ENCODE data around the gene PRTG. TPM values are rescaled to one million over a fixed set of nuclear protein-coding genes. Genes with fewer than 3 reads are reported as not detected.
"Not testable (repeated sequence)": the region's sequence is repeated elsewhere in the genome, so short reads cannot be mapped to it uniquely, and the experiment has no call there.

PRTG gene
- total RNA-seq, 2 experiments from 2014 or later, result not detected

GRCh38 chr15:55707518-55707917, 35.4 kb downstream of the PRTG start:
- CTCF ChIA-PET, result no interaction called here
- no peak for ATAC-seq
- H3K27ac Mint-ChIP-seq, result no peak overlapping the region
- DNase-seq, result no peak
- H3K4me1 Mint-ChIP-seq, result peaks cover 8% of the 10 kb centered on the region
- H3K9me3 Mint-ChIP-seq (ENCODE audit: low read depth), result no peaks in the 10 kb centered on the region
- no peak overlapping the region for H3K4me3 Mint-ChIP-seq
- peaks cover 12% of the 10 kb centered on the region for H3K27me3 Mint-ChIP-seq
- no peaks in the 10 kb centered on the region for H3K36me3 Mint-ChIP-seq

GRCh38 chr15:55703873-55704301, 39.1 kb downstream of the PRTG start:
- no peak for DNase-seq
- ATAC-seq, result no peak
- no peaks in the 10 kb centered on the region for H3K36me3 Mint-ChIP-seq
- no peaks in the 10 kb centered on the region for H3K9me3 Mint-ChIP-seq (ENCODE audit: low read depth)
- H3K27me3 Mint-ChIP-seq, result peaks cover 6% of the 10 kb centered on the region
- no peak overlapping the region for H3K4me3 Mint-ChIP-seq
- peaks cover 9% of the 10 kb centered on the region for H3K4me1 Mint-ChIP-seq
- no peak overlapping the region for H3K27ac Mint-ChIP-seq
- CTCF ChIA-PET, result interaction anchor here (1.1 kb wide), 1 partner anchor 142 kb away, joined by 3 read pairs; no protein-coding TSS in a partner anchor

- DNase-seq (no peak), ATAC-seq (no peak)
- Mint-ChIP-seq H3K4me3 (no peak overlapping the region), H3K27ac (no peak overlapping the region), H3K27me3 (peaks cover 6% of the 10 kb centered on the region), H3K9me3 (ENCODE audit: low read depth) (no peaks in the 10 kb centered on the region), H3K4me1 (peaks cover 9% of the 10 kb centered on the region), H3K36me3 (no peaks in the 10 kb centered on the region)
- CTCF ChIA-PET, result no interaction called here
Observed at GRCh38 chr15:55700876-55701275, 42.1 kb downstream of the PRTG start.

- no peak for ATAC-seq
- H3K9me3 Mint-ChIP-seq (ENCODE audit: low read depth), result no peaks in the 10 kb centered on the region
- H3K4me3 Mint-ChIP-seq, result no peak overlapping the region
- peaks cover 7% of the 10 kb centered on the region for H3K4me1 Mint-ChIP-seq
- DNase-seq, result no peak
- H3K27ac Mint-ChIP-seq, result no peak overlapping the region
- peaks cover 3% of the 10 kb centered on the region for H3K27me3 Mint-ChIP-seq
- no peaks in the 10 kb centered on the region for H3K36me3 Mint-ChIP-seq
- CTCF ChIA-PET, result no interaction called here
Observed at GRCh38 chr15:55698653-55699052, 44.3 kb downstream of the PRTG start.

GRCh38 chr15:55696221-55696620, 46.7 kb downstream of the PRTG start:
- Mint-ChIP-seq H3K27ac (no peak overlapping the region), H3K4me1 (peaks cover 7% of the 10 kb centered on the region), H3K36me3 (no peaks in the 10 kb centered on the region), H3K27me3 (no peaks in the 10 kb centered on the region), H3K9me3 (ENCODE audit: low read depth) (no peaks in the 10 kb centered on the region), H3K4me3 (no peak overlapping the region)
- no peak for ATAC-seq
- CTCF ChIA-PET, result no interaction called here
- DNase-seq, result no peak

GRCh38 chr15:55695432-55695831, 47.5 kb downstream of the PRTG start:
- no peaks in the 10 kb centered on the region for H3K27me3 Mint-ChIP-seq
- CTCF ChIA-PET, result no interaction called here
- H3K36me3 Mint-ChIP-seq, result no peaks in the 10 kb centered on the region
- H3K9me3 Mint-ChIP-seq (ENCODE audit: low read depth), result no peaks in the 10 kb centered on the region
- no peak for DNase-seq
- H3K4me3 Mint-ChIP-seq, result no peak overlapping the region
- H3K4me1 Mint-ChIP-seq, result peaks cover 4% of the 10 kb centered on the region
- H3K27ac Mint-ChIP-seq, result no peak overlapping the region
- ATAC-seq, result no peak

- CTCF ChIA-PET, result no interaction called here
- H3K9me3 Mint-ChIP-seq (ENCODE audit: low read depth), result no peaks in the 10 kb centered on the region
- H3K4me1 Mint-ChIP-seq, result peaks cover 4% of the 10 kb centered on the region
- DNase-seq (no peak), ATAC-seq (no peak)
- no peak overlapping the region for H3K27ac Mint-ChIP-seq
- no peaks in the 10 kb centered on the region for H3K36me3 Mint-ChIP-seq
- no peaks in the 10 kb centered on the region for H3K27me3 Mint-ChIP-seq
- H3K4me3 Mint-ChIP-seq, result no peak overlapping the region
Observed at GRCh38 chr15:55694652-55695150, 48.3 kb downstream of the PRTG start.

- H3K27me3 Mint-ChIP-seq; DNase-seq; H3K27ac Mint-ChIP-seq; H3K4me3 Mint-ChIP-seq; ATAC-seq; CTCF ChIA-PET; H3K9me3 Mint-ChIP-seq (ENCODE audit: low read depth); H3K4me1 Mint-ChIP-seq; H3K36me3 Mint-ChIP-seq: not testable (repeated sequence)
Observed at GRCh38 chr15:55693116-55693515, 49.8 kb downstream of the PRTG start.

- ATAC-seq (no peak), DNase-seq (no peak)
- Mint-ChIP-seq H3K9me3 (ENCODE audit: low read depth) (no peaks in the 10 kb centered on the region), H3K36me3 (no peaks in the 10 kb centered on the region), H3K4me1 (no peaks in the 10 kb centered on the region), H3K27ac (no peak overlapping the region), H3K27me3 (peaks cover 4% of the 10 kb centered on the region), H3K4me3 (no peak overlapping the region)
- CTCF ChIA-PET, result no interaction called here
Observed at GRCh38 chr15:55687792-55688191, 55.2 kb downstream of the PRTG start.

GRCh38 chr15:55685286-55685685, 57.7 kb downstream of the PRTG start:
- no peak overlapping the region for H3K4me3 Mint-ChIP-seq
- peaks cover 2% of the 10 kb centered on the region for H3K4me1 Mint-ChIP-seq
- H3K36me3 Mint-ChIP-seq, result no peaks in the 10 kb centered on the region
- peaks cover 4% of the 10 kb centered on the region for H3K27me3 Mint-ChIP-seq
- ATAC-seq, result no peak
- H3K27ac Mint-ChIP-seq, result no peak overlapping the region
- CTCF ChIA-PET, result no interaction called here
- no peak for DNase-seq
- no peaks in the 10 kb centered on the region for H3K9me3 Mint-ChIP-seq (ENCODE audit: low read depth)

- H3K27ac Mint-ChIP-seq, result no peak overlapping the region
- CTCF ChIA-PET, result no interaction called here
Observed at GRCh38 chr15:55683376-55683775, 59.6 kb downstream of the PRTG start.

GRCh38 chr15:55681631-55682030, 61.3 kb downstream of the PRTG start:
- peak; percentile 55 for ATAC-seq
- CTCF ChIA-PET, result no interaction called here
- no peak for DNase-seq

More at GRCh38 chr15:55683376-55683775, 59.6 kb downstream of the PRTG start:
- Mint-ChIP-seq H3K27me3 (peaks cover 4% of the 10 kb centered on the region), H3K9me3 (ENCODE audit: low read depth) (no peaks in the 10 kb centered on the region), H3K4me1 (peaks cover 2% of the 10 kb centered on the region), H3K4me3 (no peak overlapping the region), H3K36me3 (no peaks in the 10 kb centered on the region)
- DNase-seq, result no peak
- ATAC-seq, result no peak

GRCh38 chr15:55676507-55676906, 66.4 kb downstream of the PRTG start:
- no peaks in the 10 kb centered on the region for H3K36me3 Mint-ChIP-seq
- H3K9me3 Mint-ChIP-seq (ENCODE audit: low read depth), result no peaks in the 10 kb centered on the region
- no peak overlapping the region for H3K27ac Mint-ChIP-seq
- DNase-seq (no peak), ATAC-seq (no peak)
- peaks cover 16% of the 10 kb centered on the region for H3K27me3 Mint-ChIP-seq
- CTCF ChIA-PET, result no interaction called here
- peaks cover 2% of the 10 kb centered on the region for H3K4me1 Mint-ChIP-seq
- H3K4me3 Mint-ChIP-seq, result no peak overlapping the region

More at GRCh38 chr15:55681631-55682030, 61.3 kb downstream of the PRTG start:
- no peak overlapping the region for H3K27ac Mint-ChIP-seq
- no peaks in the 10 kb centered on the region for H3K9me3 Mint-ChIP-seq (ENCODE audit: low read depth)
- peaks cover 2% of the 10 kb centered on the region for H3K4me1 Mint-ChIP-seq
- no peak overlapping the region for H3K4me3 Mint-ChIP-seq
- H3K27me3 Mint-ChIP-seq, result no peaks in the 10 kb centered on the region
- no peaks in the 10 kb centered on the region for H3K36me3 Mint-ChIP-seq

GRCh38 chr15:55673287-55673686, 69.7 kb downstream of the PRTG start:
- Mint-ChIP-seq H3K4me1 (no peaks in the 10 kb centered on the region), H3K27me3 (peaks cover 18% of the 10 kb centered on the region), H3K4me3 (no peak overlapping the region), H3K36me3 (no peaks in the 10 kb centered on the region), H3K27ac (no peak overlapping the region), H3K9me3 (ENCODE audit: low read depth) (no peaks in the 10 kb centered on the region)
- DNase-seq, result no peak
- CTCF ChIA-PET, result no interaction called here
- no peak for ATAC-seq

- Mint-ChIP-seq H3K27me3 (peaks cover 11% of the 10 kb centered on the region), H3K36me3 (no peaks in the 10 kb centered on the region), H3K9me3 (ENCODE audit: low read depth) (no peaks in the 10 kb centered on the region), H3K4me1 (no peaks in the 10 kb centered on the region), H3K27ac (no peak overlapping the region), H3K4me3 (no peak overlapping the region)
- DNase-seq, result no peak
- CTCF ChIA-PET, result interaction anchor here (0.8 to 1.9 kb wide), 2 partner anchors 21 to 22 kb away, joined by 3 to 5 read pairs; no protein-coding TSS in a partner anchor
- ATAC-seq, result no peak
Observed at GRCh38 chr15:55669270-55669669, 73.7 kb downstream of the PRTG start.

Measured in activated CD8-positive, alpha-beta memory T cell treated with anti-CD3 and anti-CD28 coated beads, Interleukin-2, amount 10 ng/mL, durations not matched to agents 7 days and 5 days (primary cell).